HG02970 (cell line): ENCODE results near the gene DAAM1.

Source experiments
- ATAC-seq: cut with Tn5 transposase; IDR thresholded peaks from one replicate; pipeline ENCODE4 v1.9.1; 2021; ENCODE audit warnings: mild to moderate bottlenecking, moderate library complexity, moderate number of reproducible peaks; ENCODE audit not compliant: unreplicated experiment, low FRiP score

The DAAM1 gene

DNA sequence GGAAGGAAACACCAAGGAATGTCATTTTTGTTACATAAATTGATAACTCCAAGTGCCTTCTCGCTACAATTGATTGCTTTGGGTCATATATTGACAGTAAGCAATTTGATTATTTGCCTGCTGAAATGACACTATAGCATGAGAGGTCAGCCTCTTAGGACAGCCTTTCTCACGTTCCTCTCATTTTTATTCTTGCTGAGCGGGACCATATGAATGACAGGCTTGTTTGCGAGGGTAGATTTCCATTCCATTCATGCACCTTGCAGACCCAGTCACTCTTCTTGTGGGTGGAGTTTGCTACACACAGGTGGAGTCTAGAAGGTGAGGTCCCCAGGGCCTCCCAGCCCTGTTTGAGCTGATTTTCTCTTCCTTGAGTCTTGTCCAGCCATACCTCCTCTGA lies 27.3 kb downstream of the DAAM1 start:
- no peak for ATAC-seq

DNA sequence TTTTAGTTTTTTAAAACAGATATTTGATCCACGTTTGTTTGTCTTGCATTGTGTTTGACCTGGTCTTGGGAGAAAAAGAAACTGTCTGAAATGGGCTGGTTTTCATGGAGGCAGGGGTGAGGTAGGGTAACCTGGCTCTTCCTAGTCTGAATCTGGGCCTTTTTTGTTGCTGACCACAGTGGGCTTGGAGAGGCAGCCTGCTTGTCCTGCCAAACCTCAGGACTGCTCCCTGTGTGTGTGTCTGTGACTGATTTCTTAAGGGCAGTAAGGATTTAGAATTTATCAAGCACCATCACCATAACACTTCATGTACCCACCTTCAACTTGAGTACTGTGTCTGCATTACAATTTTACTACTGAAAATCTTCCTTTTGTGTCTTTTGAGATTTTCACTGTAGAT lies 28.5 kb downstream of the DAAM1 start:
- no peak for ATAC-seq

DNA sequence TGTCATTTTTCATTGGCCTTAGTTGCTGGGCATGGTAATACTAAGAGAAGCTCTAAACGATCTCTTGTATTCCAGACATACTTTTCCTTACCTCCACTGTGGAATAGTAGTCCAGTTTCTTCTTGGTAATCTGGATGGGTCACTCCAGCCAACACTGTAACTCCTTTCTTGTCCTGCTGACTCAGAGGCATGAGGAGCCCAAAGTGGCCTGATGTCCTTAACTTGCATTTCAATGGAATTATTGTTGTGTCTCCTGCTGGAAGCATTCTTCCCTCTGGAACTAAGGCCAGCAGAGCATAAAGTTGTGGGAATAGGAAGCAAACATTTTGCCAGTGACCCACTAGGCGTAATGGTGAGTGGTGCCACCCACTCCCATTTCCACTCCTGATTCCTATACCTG lies 33.1 kb downstream of the DAAM1 start:
- no peak for ATAC-seq

DNA sequence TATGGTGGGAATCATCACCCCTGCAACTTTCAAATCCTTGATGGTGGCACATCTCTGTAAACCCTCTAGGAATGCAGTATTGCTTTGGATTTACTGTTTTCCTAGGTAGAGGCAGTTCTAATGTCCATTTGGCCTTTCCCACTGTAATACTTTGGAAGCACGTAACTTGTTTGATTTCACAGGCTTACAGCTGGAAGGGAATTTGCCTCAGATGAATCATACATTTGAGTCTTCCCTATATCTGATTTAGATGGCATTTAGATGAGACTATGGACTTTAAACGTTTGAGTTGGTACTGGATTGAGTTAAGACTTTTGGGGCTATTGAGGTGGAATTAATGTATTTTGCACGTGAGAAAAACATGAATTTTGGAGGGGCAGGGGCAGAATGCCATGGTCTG lies 35.9 kb downstream of the DAAM1 start:
- ATAC-seq: no peak

DNA sequence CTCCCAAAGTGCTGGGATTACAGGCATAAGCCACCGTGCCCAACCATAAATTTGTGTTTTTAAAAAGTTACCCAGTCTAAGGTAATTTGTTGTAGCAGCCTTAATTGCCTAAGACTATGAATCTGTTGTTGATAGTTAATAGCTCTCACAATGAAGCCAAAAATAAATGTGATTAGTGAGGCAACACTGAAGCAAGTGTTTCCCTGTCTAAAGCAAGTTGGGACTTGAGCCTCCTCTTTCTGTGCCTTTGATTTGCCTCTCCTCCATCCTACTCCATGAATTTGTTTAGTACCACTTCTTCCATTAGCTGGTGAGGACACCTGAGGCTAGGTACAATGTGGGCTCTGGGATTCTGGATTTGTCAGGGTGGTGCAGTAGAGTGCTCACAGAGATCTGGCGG lies 36.8 kb downstream of the DAAM1 start:
- no peak for ATAC-seq

DNA sequence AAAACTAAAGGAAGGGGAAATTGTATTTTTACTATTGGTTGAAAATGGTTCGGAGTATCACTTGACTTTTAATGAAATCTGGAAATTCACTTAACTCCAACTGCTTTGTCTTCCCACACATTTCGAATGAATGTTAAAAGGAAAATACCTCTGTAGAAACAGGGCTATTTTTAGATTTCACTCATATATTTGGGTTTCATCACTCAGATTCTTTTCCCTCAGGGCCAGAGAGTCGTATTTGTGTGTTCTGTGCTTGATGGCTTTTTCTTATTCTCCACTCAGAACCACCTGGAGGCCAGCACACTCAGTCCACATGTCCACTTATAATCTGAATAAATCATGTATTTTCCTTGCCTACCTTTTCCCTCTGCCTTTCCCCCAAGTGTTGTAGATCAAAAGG lies 40.0 kb downstream of the DAAM1 start:
- ATAC-seq: no peak

DNA sequence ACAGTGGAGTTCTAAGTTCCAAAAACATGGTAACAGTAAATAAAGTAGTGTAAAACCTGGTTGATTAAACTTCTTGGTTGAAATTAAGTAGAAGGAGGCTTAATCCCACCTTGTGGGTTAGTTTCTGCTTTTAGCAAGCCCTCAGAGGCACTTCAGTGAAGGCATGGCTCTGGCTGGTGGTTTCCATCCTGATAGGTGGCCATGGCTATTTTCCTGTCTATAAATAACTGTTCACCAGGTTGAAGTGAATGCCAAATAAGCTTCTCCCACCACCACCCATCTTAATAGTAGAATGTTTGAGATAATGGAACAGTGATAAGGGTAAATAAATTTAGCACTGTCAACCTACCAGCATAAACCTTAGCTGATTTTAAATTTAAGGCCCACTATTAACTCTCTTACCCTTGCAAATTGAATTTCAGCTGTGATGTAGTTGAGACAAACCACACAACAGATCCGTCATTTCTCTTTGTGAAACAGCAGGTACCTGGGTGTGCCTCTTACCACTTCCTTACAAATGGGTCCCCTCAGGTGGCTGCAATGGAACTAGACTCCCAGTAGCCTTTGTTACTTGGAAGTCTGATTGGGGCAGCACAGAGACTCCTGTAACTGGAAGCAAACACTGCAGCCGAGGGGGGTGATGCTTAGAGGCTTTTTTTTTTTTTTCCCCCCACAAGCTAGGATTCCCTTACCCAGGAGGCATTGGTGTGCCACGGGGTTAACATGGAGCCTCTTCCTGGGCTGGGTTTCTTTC lies 41.4 kb downstream of the DAAM1 start:
- ATAC-seq: no peak

DNA sequence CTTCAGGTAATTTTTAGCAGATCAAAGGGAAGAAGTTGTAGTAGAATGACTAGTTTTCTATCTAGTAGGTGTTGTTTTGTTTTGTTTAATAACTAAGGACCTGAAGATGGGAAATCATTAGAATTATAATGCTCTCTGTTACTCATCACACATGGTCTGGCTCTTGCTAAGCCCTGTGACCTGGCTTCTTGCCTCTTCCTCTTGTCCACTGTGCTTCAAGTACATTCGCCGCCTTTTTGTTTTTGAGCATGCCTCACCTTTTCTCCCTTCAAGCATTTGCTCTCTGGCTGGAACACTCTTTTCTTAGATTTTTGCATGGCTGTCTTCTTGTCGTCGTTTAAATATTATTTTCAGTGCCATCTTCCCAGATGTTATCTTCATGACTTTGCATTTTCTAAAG lies 47.7 kb downstream of the DAAM1 start:
- ATAC-seq: no peak

DNA sequence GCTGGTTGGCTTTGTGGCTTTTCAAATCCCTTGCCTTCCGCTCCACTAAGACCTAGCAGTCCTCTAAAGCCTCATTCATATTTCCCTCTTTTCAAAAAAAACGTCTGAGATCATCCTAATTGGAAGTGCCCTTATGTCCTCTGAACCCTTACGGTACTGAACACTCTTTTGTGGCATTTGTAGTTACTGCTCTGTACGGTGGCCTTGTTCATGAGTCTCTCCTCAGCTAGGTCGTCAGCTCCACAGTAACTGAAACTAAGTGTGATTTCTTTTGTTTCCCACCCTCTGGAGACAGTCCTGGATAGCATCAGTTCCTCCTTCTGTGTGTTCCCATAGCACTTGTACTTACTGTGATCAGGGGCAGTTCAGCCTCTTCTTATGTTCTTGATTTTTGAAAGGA lies 49.7 kb downstream of the DAAM1 start:
- ATAC-seq: no peak

DNA sequence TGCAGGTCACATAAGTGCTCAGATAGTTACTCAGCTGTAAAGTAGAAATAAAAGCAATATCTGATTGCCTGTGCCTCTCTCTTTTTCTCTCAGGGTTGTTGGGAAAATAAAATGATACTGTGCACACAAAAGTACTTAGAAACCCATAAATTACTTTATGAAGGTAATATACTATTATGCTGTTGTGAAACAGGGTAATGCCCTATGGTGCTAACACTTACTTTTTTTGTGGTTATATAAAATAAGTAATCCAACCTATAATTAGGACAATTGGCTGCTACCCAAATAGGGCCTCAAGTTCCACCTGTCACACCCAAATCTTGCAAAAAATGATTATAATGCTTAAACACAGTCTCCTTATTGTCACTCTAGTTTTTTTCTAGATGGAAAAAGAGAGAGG lies 50.6 kb downstream of the DAAM1 start:
- ATAC-seq: no peak

DNA sequence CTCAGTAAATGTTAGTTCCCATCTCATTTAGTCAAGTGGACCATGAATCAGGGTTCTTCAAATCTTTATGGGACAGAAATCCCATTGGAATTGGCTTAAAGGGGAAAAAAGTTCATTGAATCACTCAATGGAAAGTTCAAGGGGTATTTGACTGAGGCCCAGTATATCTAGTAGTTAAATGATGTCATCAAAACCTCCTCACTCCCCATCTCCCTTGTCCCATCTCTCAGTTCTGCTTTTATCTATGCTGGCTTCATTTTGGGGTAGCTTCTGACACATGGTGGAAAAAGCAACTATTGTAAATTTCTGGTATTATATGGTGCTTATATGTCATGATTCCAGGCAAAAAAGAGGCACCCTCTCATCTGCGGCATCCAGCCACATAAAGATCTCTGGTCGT lies 51.9 kb downstream of the DAAM1 start:
- ATAC-seq: no peak

DNA sequence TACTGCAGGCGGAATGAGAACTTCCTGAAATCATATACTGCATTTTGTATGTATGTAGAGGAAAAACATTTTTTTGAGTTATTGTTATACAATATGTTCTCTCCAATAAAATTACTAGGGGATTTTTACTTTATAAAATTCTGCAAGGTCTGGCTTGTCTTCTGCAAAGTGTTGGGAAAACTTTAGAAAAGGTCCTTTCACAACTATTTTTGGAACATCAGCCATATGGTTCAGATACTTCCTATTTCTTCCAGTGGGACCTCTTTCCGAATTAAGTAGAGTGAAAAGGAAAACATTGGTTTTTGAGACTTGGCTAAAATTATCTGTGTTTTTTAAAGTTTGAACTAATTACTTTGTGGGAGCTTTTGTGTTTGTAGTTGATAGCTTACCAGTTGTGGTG lies 52.7 kb downstream of the DAAM1 start:
- ATAC-seq: no peak

DNA sequence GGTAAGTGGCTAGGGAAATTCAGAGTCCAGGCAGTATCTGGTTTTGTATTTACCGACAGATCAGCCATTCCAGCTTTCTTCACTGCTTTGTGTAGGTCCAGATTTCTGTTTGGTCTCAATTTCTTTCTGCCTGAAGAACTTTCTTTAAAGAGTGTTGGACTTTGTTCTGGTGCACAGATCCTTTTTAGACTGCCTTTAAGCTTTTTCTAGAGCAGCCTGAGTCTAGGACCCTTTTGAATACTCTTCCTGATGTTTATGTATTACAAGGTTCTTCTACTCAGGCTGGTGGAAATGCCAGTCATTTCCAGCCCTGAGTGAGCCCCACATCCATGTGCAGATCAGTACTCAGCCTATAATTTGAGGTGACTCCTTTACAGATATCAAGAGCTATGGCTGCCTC lies 54.7 kb downstream of the DAAM1 start:
- ATAC-seq: no peak

DNA sequence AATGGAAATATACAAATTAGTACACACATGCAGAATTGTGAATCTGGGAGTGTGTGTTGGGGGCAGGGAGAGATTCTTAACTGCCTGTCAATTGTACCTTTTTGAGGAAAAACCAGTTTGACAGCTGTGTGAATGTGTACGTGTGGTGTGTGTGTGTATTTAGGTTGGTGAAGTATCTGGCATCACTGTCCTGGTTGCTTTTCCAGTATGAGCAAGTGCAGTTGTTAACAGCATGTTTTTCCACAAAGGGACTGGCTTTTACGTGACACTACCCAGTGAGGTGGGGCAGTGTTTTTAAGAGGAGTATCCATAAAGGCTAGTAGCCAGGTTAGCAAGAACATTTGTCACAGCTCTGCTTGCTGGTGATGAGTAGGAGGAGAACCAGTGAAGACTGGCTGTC lies 56.1 kb downstream of the DAAM1 start:
- no peak for ATAC-seq

DNA sequence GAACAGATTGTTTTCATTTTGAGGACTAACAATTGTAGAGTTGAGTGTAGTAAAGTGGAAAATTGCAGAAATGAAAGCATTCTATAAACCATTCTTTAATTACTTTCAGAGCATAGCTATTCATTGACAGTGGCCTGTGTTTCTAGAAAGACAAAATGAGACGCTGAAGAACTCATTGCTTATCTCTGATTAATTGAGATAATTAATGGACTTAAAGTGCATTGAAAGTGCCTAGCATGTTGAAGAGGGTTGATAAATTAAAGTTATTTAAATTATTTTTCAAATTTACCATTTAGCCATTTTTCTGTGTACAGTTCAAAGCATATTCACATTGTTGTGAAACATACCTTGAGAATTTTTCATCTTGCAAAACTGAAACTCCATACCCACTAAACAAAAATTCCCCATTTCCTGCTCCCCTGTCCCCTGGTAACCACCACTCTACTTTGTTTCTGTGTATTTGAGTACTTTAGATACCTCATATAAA lies 57.4 kb downstream of the DAAM1 start:
- peak; percentile 75 for ATAC-seq

DNA sequence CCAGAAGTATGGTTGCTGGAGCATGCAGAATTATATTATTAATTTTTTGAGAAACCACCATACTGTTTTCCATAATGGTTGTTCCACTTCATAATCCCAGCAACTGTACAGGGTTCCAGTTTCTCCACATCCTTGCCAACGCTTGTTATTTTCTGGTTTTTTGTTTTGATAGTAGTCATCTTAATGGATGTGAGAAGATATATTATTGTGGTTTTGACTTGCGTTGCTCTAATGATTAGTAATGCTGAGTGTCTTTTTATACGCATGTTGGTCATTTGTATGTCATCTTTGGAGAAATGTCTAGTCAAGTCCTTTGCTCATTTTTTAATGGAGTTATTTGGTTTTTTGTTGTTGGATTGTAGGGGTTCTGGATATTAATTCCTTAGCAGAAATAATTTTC lies 58.1 kb downstream of the DAAM1 start:
- no peak for ATAC-seq

DNA sequence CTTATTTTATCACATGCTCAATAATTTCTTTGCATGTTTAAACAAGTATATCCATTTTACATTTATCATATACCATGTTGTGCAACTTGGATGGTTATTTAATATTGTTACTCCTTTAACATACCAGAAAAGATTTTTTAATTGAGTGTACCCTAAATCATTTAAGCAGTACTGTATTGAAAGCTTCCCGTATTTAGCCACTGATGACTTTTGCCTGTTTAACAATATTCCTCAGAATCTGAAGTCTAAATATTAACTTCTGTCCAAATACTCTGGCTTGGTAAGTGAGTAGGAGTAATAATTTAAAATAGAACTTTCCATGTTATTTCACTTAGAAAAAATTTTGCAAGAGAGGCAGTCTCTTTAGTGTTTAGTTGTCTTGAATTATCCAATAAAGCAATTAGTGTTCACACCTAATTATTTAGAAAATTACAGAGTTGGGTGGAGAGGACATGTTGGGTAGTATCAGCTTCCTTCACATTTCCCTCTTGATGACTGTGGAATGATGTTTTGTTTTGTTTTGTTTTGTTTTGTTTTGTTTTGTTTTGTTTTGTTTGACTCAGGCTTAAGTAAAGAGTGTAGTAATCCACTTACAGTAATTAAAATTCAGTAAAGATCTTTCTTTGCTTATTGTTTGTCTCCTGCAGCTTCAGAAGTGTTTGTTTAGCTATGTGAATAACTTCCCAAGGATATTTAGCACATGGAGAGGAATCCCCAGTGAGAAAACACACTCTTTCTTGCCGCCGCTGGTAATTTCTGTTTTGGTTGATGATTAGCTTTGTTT lies 59.5 kb downstream of the DAAM1 start:
- ATAC-seq: no peak

DNA sequence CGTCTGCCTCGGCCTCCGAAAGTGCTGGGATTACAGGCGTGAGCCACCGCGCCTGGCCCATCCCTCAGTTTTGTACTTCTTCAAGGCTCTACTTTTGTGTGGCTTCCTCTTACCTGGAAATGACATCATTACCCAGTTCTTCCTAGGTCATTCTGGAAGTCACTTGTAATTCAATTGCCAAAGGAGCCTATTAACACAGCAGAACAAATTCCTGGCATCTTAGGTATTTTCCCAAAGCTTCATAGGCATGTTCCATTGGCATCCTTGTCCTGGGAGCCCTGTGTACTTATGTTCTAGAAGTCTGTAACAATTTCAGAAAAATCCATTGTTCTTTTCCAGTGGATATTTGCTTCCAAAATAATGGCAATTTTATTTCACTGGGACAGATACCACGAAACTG lies 60.6 kb downstream of the DAAM1 start:
- no peak for ATAC-seq

DNA sequence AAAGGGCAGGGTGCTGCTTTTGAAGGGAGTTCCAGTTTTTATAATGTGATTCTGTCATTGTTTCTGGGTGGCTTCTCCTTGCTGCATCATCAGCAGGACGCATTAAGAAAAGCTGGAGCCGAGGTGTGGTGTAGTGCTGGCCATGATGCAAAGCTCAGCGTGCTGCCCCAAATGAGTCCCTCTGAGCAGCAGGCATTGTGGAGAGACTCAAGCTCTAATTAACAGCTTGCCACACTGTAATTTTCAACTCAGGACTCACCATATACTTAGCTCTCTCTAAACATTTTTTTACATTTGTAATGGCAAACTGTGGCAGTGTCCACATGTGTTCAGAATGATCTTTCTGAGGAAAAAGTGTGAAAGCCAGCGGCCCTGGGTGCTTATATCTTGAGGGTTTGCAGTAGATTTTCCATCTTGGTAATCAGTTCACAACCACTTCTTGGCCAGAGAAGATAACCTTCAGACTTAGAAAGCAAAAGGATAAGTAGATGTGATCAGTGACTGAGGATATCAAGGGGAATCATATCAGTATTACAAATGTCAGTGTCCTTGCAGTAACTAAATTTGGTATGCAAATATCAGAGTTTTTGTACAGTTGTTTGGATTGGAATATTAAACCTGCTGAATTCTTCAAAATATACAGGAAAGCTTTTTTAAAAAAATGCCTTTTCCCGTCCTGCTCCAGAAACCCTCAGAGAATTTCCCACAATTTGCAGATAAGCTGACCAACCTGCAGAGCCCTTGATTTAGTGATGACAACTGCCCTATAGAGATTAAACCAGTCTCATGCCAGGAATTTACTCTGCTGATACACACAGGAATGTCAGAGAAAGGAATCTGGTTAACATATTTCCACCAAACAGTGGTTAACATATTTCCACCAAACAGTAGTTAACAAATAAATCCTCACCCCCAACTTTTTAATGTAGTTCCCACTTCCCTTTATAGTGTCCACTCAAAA lies 63.6 kb downstream of the DAAM1 start:
- ATAC-seq: no peak

DNA sequence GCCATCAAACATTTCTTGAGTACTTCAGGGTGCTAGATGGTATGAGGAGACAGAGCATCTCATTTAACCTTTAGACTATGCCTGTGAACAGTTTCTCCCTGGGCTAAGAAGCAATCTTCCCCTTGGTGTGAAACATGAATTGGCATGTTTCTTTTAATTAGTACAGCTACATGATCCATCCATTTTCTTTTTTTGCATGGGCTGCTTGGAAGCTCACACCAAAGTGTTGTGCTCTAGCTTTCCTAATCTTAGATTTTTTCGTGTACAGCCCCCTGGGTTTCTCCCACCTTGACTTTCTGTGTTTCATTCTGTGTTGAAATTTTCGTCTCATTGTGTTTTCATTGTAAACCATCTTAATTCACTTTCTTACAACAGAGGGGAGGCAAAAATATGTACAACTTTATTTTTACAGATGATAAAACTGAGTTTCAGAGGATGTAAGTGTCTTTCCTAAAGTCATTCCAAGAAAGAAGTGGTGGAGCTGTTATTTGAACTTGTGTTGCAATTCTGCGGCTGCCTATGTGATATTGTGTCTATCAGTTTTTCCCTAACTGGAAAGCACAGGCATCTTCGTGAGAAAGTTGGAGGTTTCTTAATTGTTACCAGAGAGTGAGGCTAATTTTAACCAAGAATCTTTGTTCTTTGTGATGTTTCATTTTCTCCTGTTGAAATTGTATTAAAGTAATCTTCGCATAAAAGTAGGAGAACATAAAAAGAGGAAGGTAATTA lies 64.5 kb downstream of the DAAM1 start:
- ATAC-seq: no peak
